ENCODE measurements around the gene FCHSD1.

The FCHSD1 gene

GRCh38 chr5:141623186-141623585 is 28.0 kb downstream of the FCHSD1 start:
- TF ChIP-seq CTCF (IDR thresholded peaks at IDR 0.05; ENCODE audit: low read depth, low read length): no peak
- DNase-seq (ENCODE audit: low read depth, low spot score): no peak
- no peak overlapping the region for H3K4me3 ChIP-seq (ENCODE audit: low read depth, low read length)
- in situ Hi-C loops (cut with HindIII; ENCODE audit: low sequenced_read_pairs): no loop called here

GRCh38 chr5:141618804-141619554 is 32.2 kb downstream of the FCHSD1 start, which contains the start of gene DIAPH1:
Gene DIAPH1, minus strand, starts transcription at chr5:141619000. Its CDS starts 86 bp downstream, at chr5:141618914.
- peak; percentile 94 for TF ChIP-seq CTCF (IDR thresholded peaks at IDR 0.05; ENCODE audit: low read depth, low read length)
- peak; percentile 98 for DNase-seq (ENCODE audit: low read depth, low spot score)
- in situ Hi-C loops (cut with HindIII; ENCODE audit: low sequenced_read_pairs): no loop called here
- H3K4me3 ChIP-seq (ENCODE audit: low read depth, low read length): peak within 1 kb of the TSS; percentile 84

- H3K4me3 ChIP-seq (ENCODE audit: low read depth, low read length): peak overlapping the region; percentile 84
These were observed 33.0 kb downstream of the FCHSD1 start for GRCh38 chr5:141618030-141618803.

GRCh38 chr5:141617682-141618029 is 33.6 kb downstream of the FCHSD1 start:
- peak overlapping the region; percentile 84 for H3K4me3 ChIP-seq (ENCODE audit: low read depth, low read length)
- DNase-seq (ENCODE audit: low read depth, low spot score): peak; percentile 19
- in situ Hi-C loops (cut with HindIII; ENCODE audit: low sequenced_read_pairs): no loop called here
- TF ChIP-seq CTCF (IDR thresholded peaks at IDR 0.05; ENCODE audit: low read depth, low read length): no peak

More at GRCh38 chr5:141618030-141618803, 33.0 kb downstream of the FCHSD1 start:
- no peak for TF ChIP-seq CTCF (IDR thresholded peaks at IDR 0.05; ENCODE audit: low read depth, low read length)
- peak; percentile 32 for DNase-seq (ENCODE audit: low read depth, low spot score)
- in situ Hi-C loops (cut with HindIII; ENCODE audit: low sequenced_read_pairs): no loop called here

- in situ Hi-C loops (cut with HindIII; ENCODE audit: low sequenced_read_pairs): no loop called here
- no peak for TF ChIP-seq CTCF (IDR thresholded peaks at IDR 0.05; ENCODE audit: low read depth, low read length)
- H3K4me3 ChIP-seq (ENCODE audit: low read depth, low read length): no peak overlapping the region
These were observed 34.1 kb downstream of the FCHSD1 start for GRCh38 chr5:141617128-141617527.

GRCh38 chr5:141615991-141616720 is 35.1 kb downstream of the FCHSD1 start:
- TF ChIP-seq CTCF (IDR thresholded peaks at IDR 0.05; ENCODE audit: low read depth, low read length): no peak
- in situ Hi-C loops (cut with HindIII; ENCODE audit: low sequenced_read_pairs): no loop called here
- no peak overlapping the region for H3K4me3 ChIP-seq (ENCODE audit: low read depth, low read length)
- no peak for DNase-seq (ENCODE audit: low read depth, low spot score)

More at GRCh38 chr5:141617128-141617527, 34.1 kb downstream of the FCHSD1 start:
- DNase-seq (ENCODE audit: low read depth, low spot score): no peak
